ENCODE measurements around the gene MAML2. TPM values are rescaled to one million over a fixed set of nuclear protein-coding genes. Genes with fewer than 3 reads are reported as not detected.

The MAML2 gene
- total and polyA plus RNA-seq, 2 of the 13 experiments (the other 11 are each of a cell fraction or from before 2014, with no cell fraction given): 2.3 to 25.9 TPM

GRCh38 chr11:96228473-96228891, 114.5 kb downstream of the MAML2 start (continued):
- TF ChIP-seq, protein P1, sequence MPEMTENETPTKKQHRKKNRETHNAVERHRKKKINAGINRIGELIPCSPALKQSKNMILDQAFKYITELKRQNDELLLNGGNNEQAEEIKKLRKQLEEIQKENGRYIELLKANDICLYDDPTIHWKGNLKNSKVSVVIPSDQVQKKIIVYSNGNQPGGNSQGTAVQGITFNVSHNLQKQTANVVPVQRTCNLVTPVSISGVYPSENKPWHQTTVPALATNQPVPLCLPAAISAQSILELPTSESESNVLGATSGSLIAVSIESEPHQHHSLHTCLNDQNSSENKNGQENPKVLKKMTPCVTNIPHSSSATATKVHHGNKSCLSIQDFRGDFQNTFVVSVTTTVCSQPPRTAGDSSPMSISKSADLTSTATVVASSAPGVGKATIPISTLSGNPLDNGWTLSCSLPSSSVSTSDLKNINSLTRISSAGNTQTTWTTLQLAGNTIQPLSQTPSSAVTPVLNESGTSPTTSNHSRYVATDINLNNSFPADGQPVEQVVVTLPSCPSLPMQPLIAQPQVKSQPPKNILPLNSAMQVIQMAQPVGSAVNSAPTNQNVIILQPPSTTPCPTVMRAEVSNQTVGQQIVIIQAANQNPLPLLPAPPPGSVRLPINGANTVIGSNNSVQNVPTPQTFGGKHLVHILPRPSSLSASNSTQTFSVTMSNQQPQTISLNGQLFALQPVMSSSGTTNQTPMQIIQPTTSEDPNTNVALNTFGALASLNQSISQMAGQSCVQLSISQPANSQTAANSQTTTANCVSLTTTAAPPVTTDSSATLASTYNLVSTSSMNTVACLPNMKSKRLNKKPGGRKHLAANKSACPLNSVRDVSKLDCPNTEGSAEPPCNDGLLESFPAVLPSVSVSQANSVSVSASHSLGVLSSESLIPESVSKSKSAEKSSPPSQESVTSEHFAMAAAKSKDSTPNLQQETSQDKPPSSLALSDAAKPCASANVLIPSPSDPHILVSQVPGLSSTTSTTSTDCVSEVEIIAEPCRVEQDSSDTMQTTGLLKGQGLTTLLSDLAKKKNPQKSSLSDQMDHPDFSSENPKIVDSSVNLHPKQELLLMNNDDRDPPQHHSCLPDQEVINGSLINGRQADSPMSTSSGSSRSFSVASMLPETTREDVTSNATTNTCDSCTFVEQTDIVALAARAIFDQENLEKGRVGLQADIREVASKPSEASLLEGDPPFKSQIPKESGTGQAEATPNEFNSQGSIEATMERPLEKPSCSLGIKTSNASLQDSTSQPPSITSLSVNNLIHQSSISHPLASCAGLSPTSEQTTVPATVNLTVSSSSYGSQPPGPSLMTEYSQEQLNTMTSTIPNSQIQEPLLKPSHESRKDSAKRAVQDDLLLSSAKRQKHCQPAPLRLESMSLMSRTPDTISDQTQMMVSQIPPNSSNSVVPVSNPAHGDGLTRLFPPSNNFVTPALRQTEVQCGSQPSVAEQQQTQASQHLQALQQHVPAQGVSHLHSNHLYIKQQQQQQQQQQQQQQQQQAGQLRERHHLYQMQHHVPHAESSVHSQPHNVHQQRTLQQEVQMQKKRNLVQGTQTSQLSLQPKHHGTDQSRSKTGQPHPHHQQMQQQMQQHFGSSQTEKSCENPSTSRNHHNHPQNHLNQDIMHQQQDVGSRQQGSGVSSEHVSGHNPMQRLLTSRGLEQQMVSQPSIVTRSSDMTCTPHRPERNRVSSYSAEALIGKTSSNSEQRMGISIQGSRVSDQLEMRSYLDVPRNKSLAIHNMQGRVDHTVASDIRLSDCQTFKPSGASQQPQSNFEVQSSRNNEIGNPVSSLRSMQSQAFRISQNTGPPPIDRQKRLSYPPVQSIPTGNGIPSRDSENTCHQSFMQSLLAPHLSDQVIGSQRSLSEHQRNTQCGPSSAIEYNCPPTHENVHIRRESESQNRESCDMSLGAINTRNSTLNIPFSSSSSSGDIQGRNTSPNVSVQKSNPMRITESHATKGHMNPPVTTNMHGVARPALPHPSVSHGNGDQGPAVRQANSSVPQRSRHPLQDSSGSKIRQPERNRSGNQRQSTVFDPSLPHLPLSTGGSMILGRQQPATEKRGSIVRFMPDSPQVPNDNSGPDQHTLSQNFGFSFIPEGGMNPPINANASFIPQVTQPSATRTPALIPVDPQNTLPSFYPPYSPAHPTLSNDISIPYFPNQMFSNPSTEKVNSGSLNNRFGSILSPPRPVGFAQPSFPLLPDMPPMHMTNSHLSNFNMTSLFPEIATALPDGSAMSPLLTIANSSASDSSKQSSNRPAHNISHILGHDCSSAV (CRISPR knock-in tag; IDR thresholded peaks at IDR 0.05; ENCODE audit: borderline replicate concordance): no peak
- TF ChIP-seq MBNL3 (CRISPR knock-in tag; conservative IDR thresholded peaks at IDR 0.05): no peak
- TF ChIP-seq GATAD2A (CRISPR knock-in tag; IDR thresholded peaks at IDR 0.05): 0 out of 2 replicates have a peak, but pooled peaks have one; percentile 14
- no peak for TF ChIP-seq TOE1 (CRISPR knock-in tag; IDR thresholded peaks at IDR 0.05)
- TF ChIP-seq ZNF496 (CRISPR knock-in tag; IDR thresholded peaks at IDR 0.05; ENCODE audit: insufficient replicate concordance): no peak
- TF ChIP-seq CREB1 (IDR thresholded peaks at IDR 0.05): no peak
- no peak for TF ChIP-seq CREB1 (CRISPR knock-in tag; IDR thresholded peaks at IDR 0.05)
- TF ChIP-seq, protein P2, sequence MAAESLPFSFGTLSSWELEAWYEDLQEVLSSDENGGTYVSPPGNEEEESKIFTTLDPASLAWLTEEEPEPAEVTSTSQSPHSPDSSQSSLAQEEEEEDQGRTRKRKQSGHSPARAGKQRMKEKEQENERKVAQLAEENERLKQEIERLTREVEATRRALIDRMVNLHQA (CRISPR knock-in tag; IDR thresholded peaks at IDR 0.05): no peak
- TF ChIP-seq ZNF281 (CRISPR knock-in tag; IDR thresholded peaks at IDR 0.05; ENCODE audit: borderline replicate concordance): no peak
- TF ChIP-seq ZNF800 (CRISPR knock-in tag; IDR thresholded peaks at IDR 0.05): no peak
- no peak for TF ChIP-seq EP300 (IDR thresholded peaks at IDR 0.05; ENCODE audit: low read depth in 2 of 2, low read length in 2 of 2)
- no peak for TF ChIP-seq EP300 (CRISPR knock-in tag; IDR thresholded peaks at IDR 0.05; ENCODE audit: borderline replicate concordance)
- no peak for TF ChIP-seq NR2F1 (CRISPR knock-in tag; IDR thresholded peaks at IDR 0.05)
- TF ChIP-seq, protein P3, sequence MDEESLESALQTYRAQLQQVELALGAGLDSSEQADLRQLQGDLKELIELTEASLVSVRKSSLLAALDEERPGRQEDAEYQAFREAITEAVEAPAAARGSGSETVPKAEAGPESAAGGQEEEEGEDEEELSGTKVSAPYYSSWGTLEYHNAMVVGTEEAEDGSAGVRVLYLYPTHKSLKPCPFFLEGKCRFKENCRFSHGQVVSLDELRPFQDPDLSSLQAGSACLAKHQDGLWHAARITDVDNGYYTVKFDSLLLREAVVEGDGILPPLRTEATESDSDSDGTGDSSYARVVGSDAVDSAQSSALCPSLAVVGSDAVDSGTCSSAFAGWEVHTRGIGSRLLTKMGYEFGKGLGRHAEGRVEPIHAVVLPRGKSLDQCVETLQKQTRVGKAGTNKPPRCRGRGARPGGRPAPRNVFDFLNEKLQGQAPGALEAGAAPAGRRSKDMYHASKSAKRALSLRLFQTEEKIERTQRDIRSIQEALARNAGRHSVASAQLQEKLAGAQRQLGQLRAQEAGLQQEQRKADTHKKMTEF (CRISPR knock-in tag; IDR thresholded peaks at IDR 0.05): no peak
- TF ChIP-seq TCF7 (IDR thresholded peaks at IDR 0.05; ENCODE audit: low read depth): no peak
- TF ChIP-seq ZFP36L1 (CRISPR knock-in tag; IDR thresholded peaks at IDR 0.05): no peak
